ENCODE results near the gene FAM174C. TPM values are rescaled to one million over a fixed set of nuclear protein-coding genes. Genes with fewer than 3 reads are reported as not detected.

The FAM174C gene
- total and polyA plus RNA-seq, 2 donors from 2014 or later, result 35.3 to 94.7 TPM

DNA sequence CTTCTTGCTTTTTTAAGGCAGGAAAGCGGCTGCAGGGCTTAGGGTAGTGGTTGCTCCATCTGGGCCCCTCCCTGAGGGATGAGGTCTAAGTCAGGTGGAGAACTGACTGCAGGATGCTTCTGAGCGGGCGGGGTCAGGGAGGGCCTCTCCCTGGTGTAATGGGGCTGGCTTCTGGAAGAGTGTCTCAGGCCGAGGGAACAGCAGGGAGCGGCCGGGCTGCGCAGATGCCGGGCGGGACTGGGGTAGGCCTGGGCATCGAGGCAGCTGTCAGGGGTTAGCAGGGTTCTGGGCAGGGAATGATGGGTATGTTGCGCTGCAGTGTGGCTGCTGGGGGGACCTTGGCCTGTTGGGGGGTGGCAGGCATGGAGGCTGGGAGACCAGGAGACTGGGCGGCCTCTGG, 2.7 kb downstream of the FAM174C start:
- Histone ChIP-seq H3K4me3 (ENCODE audit: low read length in 3 of 3) (no peak overlapping the region), H3K27ac (ENCODE audit: low read depth in 2 of 2, low read length in 2 of 2) (no peak overlapping the region), H3K9me3 (ENCODE audit: control insufficient read depth in 2 of 3, insufficient read depth in 1 of 3, low read length in 3 of 3) (no peaks in the 10 kb centered on the region), H3K4me1 (ENCODE audit: control insufficient read depth in 2 of 3, insufficient read depth in 2 of 3, low read depth in 1 of 3, low read length in 3 of 3) (peaks cover 0 to 26% (median 9%) of the 10 kb centered on the region in 3 donors), H3K9ac (ENCODE audit: low read length in 3 of 3) (no peak overlapping the region), H3K27me3 (ENCODE audit: control insufficient read depth, insufficient read depth, low read length) (no peaks in the 10 kb centered on the region), H3K36me3 (ENCODE audit: control insufficient read depth in 2 of 3, insufficient read depth in 3 of 3, low read length in 3 of 3) (peaks cover 2 to 21% (median 4%) of the 10 kb centered on the region in 3 donors)
- DNase-seq (no peak), FAIRE-seq (no peak)
- TF ChIP-seq, protein P1, sequence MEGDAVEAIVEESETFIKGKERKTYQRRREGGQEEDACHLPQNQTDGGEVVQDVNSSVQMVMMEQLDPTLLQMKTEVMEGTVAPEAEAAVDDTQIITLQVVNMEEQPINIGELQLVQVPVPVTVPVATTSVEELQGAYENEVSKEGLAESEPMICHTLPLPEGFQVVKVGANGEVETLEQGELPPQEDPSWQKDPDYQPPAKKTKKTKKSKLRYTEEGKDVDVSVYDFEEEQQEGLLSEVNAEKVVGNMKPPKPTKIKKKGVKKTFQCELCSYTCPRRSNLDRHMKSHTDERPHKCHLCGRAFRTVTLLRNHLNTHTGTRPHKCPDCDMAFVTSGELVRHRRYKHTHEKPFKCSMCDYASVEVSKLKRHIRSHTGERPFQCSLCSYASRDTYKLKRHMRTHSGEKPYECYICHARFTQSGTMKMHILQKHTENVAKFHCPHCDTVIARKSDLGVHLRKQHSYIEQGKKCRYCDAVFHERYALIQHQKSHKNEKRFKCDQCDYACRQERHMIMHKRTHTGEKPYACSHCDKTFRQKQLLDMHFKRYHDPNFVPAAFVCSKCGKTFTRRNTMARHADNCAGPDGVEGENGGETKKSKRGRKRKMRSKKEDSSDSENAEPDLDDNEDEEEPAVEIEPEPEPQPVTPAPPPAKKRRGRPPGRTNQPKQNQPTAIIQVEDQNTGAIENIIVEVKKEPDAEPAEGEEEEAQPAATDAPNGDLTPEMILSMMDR (IDR thresholded peaks at IDR 0.05; ENCODE audit: borderline replicate concordance, extremely low read depth, insufficient read depth), result no peak
- intact Hi-C loops (cut with DNase I), result no loop called here

DNA sequence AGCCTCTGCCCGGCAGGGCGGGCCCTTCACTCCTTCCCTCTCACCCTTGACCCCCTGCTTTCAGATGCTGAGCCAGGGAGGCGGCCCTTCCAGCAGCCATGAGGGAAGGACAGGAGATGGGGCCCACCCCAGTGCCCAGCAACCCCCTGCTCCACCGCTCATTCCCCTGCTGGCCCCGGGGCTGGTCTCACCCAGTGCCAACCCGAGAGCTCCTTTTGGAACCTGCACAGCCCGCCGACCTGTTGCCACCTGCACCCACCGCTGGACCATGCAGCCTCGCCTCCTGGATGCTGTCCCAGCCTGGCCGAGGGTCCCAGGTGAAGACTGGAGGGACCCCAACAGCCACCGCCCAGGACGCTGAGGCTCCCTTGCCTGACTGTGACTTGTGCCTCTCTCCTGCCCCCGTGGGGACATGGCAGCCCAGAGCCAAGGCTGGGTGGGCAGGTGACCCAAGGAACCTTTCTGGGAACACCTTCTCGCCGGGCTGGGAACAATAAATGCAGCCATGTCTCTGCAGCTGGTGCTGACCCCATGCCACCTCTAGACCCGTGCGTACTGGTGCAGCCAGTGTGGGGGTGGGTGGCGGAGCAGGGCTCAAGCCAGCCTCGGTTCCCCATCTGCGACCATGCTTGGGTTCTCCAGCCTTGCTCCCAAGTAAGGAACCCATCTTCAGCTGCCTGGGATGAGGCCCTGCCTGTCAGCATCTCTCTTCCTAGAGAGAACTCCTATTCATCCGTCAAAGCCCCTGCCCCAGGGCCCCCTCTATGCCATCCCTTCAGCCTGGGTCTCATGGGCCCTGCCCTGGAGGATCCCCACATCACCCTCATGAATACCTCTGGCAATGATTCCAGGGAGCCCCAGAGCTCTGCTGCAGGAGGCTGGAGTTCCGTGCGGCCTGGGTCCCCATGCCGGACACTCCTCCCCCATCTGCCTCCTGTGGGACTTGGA, 3.7 kb downstream of the FAM174C start:
- H3K27ac ChIP-seq (ENCODE audit: low read depth in 2 of 2, low read length in 2 of 2), result no peak overlapping the region
- FAIRE-seq (no peak), DNase-seq (no peak)
- peaks cover 0 to 21% (median 4%) of the 10 kb centered on the region in 3 donors for H3K4me1 ChIP-seq (ENCODE audit: control insufficient read depth in 2 of 3, insufficient read depth in 2 of 3, low read depth in 1 of 3, low read length in 3 of 3)
- H3K36me3 ChIP-seq (ENCODE audit: control insufficient read depth in 2 of 3, insufficient read depth in 3 of 3, low read length in 3 of 3), result peaks cover 0 to 12% (median 0%) of the 10 kb centered on the region in 3 donors
- intact Hi-C loops (cut with DNase I), result no loop called here
- no peak overlapping the region for H3K9ac ChIP-seq (ENCODE audit: low read length in 3 of 3)
- no peak overlapping the region for H3K4me3 ChIP-seq (ENCODE audit: low read length in 3 of 3)
- no peaks in the 10 kb centered on the region for H3K9me3 ChIP-seq (ENCODE audit: control insufficient read depth in 2 of 3, insufficient read depth in 1 of 3, low read length in 3 of 3)
- TF ChIP-seq, protein P1 (IDR thresholded peaks at IDR 0.05; ENCODE audit: borderline replicate concordance, extremely low read depth, insufficient read depth), result no peak
- no peaks in the 10 kb centered on the region for H3K27me3 ChIP-seq (ENCODE audit: control insufficient read depth, insufficient read depth, low read length)

- H3K4me1 ChIP-seq (ENCODE audit: control insufficient read depth in 2 of 3, insufficient read depth in 2 of 3, low read depth in 1 of 3, low read length in 3 of 3), result peaks cover 0 to 12% (median 0%) of the 10 kb centered on the region in 3 donors
- FAIRE-seq, result no peak
- H3K27ac ChIP-seq (ENCODE audit: low read depth in 2 of 2, low read length in 2 of 2), result no peak overlapping the region
- H3K9ac ChIP-seq (ENCODE audit: low read length in 3 of 3), result no peak overlapping the region
- peaks cover 0 to 8% (median 0%) of the 10 kb centered on the region in 3 donors for H3K36me3 ChIP-seq (ENCODE audit: control insufficient read depth in 2 of 3, insufficient read depth in 3 of 3, low read length in 3 of 3)
- no peaks in the 10 kb centered on the region for H3K27me3 ChIP-seq (ENCODE audit: control insufficient read depth, insufficient read depth, low read length)
- H3K4me3 ChIP-seq (ENCODE audit: low read length in 3 of 3), result no peak overlapping the region
- intact Hi-C loops (cut with DNase I), result no loop called here
- DNase-seq, result peak; percentile 90 to 94 (median 91)
- TF ChIP-seq, protein P1 (IDR thresholded peaks at IDR 0.05; ENCODE audit: borderline replicate concordance, extremely low read depth, insufficient read depth), result peak; percentile 97
- no peaks in the 10 kb centered on the region for H3K9me3 ChIP-seq (ENCODE audit: control insufficient read depth in 2 of 3, insufficient read depth in 1 of 3, low read length in 3 of 3)
These were observed 4.5 kb downstream of the FAM174C start for GRCh38 chr19:1279782-1280341.

All from kidney (tissue), 14 donors.